Placental epithelial cell (primary cell): Measurements from ENCODE around the gene MARVELD1. TPM values are rescaled to one million over a fixed set of nuclear protein-coding genes. Genes with fewer than 3 reads are reported as not detected.

Experiments used
- total RNA-seq: library from RNA; depleted of rRNA; stranded (reverse); fragments of >200 nt; gene quantifications from 2 replicates; pipeline ENCODE4 v1.2.3, GENCODE V29; 2012

The MARVELD1 gene
- total RNA-seq = 83.6 and 91.4 TPM in 2 replicates

DNA sequence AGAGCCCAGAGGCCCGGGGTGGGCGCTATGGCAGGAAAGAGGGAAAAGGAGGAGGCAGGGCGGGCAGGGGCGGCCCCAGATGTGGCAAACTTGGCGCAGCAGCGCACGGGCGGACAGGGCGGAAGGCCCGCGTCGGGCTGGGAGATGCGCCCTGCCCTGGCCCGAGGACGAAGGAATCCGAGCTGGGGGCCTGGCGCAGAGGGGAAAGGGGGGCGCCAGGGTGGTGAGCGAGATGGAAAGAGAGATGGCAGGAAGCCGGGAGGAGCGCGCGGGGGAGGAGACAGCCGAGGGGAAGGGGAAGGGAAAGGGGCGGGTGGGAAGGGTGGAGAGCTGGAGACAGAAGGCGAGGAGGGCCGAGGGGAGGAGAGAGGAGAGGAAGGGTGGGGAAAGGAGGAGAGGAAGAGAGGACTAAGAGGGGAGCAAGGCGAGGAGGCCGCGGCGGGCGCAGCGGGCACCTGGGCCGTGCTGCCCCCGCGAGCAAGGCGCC is at the start of gene MARVELD1:
TSS of gene MARVELD1 (plus strand) at position 392 of the 487 bp plus-strand sequence. CDS start 147 bp downstream, outside the sequence.

DNA sequence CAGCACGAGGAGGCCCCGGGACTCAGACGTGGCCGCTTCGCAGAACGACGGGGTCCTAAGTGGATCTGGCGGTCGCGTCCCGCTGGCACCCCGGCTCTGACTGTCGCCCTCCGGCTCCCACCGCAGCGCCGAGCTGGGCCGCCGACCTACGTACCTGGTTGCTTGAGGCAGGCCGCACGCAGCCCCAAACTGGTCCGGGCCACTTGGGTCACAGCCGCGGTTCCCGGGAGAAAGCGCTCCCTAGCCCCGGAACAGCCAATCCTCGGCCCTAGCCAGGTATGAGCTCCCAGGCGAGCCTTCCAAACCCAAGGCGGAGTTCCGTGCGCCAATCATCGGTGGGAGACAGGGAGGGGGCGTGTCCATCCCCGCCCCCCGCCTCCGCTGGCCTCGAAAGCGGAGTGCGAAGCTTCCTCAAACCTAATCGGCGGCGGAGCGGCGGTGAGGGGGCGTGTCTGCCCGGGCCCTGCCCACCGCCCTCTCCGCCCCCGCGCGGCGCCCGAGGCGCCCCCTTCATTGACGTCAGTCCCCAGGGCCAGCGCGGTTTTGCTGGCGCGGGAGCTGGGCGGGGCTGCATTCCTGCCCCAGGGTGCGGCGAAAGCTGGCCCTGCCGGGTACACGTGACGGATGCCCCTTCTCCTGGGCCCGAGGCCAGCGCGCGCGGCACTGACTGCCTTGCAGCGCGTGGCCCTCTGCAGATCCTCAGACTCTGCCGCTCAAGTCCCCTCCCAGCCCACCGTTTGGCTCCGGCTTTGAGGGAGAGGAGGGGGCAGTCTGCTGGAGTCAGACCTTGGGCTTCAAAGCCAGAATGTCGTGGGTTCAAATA is 26.4 kb upstream of the MARVELD1 start, which contains the start of gene AVPI1:
TSS of gene AVPI1 (minus strand) at position 280 of the 823 bp plus-strand sequence. CDS start 7,336 bp downstream, outside the sequence.

DNA sequence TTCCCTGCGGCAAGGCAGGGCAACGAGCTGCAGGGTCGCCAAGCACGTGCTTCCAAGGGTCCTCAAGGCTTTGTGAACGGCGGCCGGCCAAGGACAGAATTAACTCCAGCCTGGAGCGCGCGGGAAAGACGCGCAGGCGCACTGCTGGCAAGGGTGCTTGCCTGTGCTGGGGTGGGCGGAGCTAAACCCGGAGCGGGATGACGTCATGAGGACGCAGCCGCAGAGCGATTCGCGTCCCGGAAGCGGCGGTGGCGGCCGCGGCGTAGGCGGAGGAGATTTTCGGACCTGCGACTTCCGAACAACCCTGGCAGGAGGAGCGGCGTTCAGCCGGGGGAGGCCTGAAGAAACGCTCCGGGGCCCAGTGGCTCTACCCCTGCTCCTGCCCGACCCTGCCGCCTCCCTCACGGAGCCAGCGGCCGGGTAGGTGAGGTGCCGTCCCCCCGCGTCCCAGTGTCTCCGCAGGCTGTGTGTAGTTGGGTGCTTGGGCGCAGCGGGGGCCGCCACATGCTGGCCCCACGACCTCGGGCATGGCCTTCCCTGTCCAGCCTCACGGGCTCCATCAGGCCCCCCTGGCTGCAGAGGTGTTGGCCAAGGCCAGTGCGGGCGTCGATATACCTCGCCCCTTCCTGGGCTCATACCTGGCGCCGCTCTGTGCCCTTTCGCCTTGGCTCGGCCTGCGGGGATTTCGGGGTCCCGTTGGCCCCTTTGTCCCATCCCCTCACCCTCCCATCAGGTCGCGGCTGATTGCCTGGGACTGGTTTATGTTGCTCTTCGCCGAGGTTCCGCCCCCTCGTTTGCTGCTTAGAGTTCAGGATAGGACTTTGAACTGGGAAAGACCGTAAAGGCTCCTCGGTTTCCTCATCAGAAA is 23.6 kb downstream of the MARVELD1 start, which contains the start of gene ZFYVE27:
TSS of gene ZFYVE27 (plus strand) at position 227 of the 868 bp plus-strand sequence. CDS start 1,350 bp downstream, outside the sequence.

Other genes with a start within 250 kb of the MARVELD1 start
- 95.8 and 152 TPM in 2 replicates for gene MMS19, start 215.3 kb upstream of the MARVELD1 start, total RNA-seq
- gene UBTD1, start 214.8 kb upstream of the MARVELD1 start, total RNA-seq = 33.1 and 33.8 TPM in 2 replicates
- gene ANKRD2, start 141.0 kb upstream of the MARVELD1 start, total RNA-seq = 0.79 and 5.4 TPM in 2 replicates
- 0.98 and 1.2 TPM in 2 replicates for gene HOGA1, start 129.3 kb upstream of the MARVELD1 start, total RNA-seq
- 0.33 TPM in 1 of 2 replicates, not detected in the other for gene C10orf62, start 124.0 kb upstream of the MARVELD1 start, total RNA-seq
- 1.3 and 1.6 TPM in 2 replicates for gene MORN4, start 80.2 kb upstream of the MARVELD1 start, total RNA-seq
- 18.5 and 32.8 TPM in 2 replicates for gene PI4K2A, start 73.1 kb upstream of the MARVELD1 start, total RNA-seq
- 21.2 and 23.9 TPM in 2 replicates for gene AVPI1, start 26.5 kb upstream of the MARVELD1 start, total RNA-seq
- gene ZFYVE27, start 23.4 kb downstream of the MARVELD1 start, total RNA-seq = 15.7 and 19.2 TPM in 2 replicates
- gene SFRP5, start 58.3 kb downstream of the MARVELD1 start, total RNA-seq = not detected in 2 replicates
- under 0.01 and 0.11 TPM in 2 replicates for gene GOLGA7B, start 136.1 kb downstream of the MARVELD1 start, total RNA-seq